ENCODE measurements around the gene SSMEM1. TPM values are rescaled to one million over a fixed set of nuclear protein-coding genes. Genes with fewer than 3 reads are reported as not detected.
A peak's percentile ranks its signal among the peaks of the same experiment; 100 is the strongest.
"Not testable (repeated sequence)": the region's sequence is repeated elsewhere in the genome, so short reads cannot be mapped to it uniquely, and the experiment has no call there.

SSMEM1 gene
- 0.12 TPM in 1 of 2 replicates, not detected in the other for total RNA-seq (2014; rRNA removed; shearing (Covaris generic))
- polyA plus RNA-seq (2014; cell fraction: nucleus; rRNA removed): not detected in 2 replicates

- DNase-seq (ENCODE audit: extremely low read depth, low read depth): no peak
Measured at GRCh38 chr7:130207642-130208041, at the start of gene SSMEM1. SSMEM1 (plus strand) TSS chr7:130207860; CDS start chr7:130207911, 51 bp downstream.

- no peak for DNase-seq (ENCODE audit: extremely low read depth, low read depth)
Measured at GRCh38 chr7:130160023-130160422, 47.6 kb upstream of the SSMEM1 start.

- DNase-seq (ENCODE audit: extremely low read depth, low read depth): no peak
Measured at GRCh38 chr7:130160455-130160854, 47.2 kb upstream of the SSMEM1 start.

- no peak for DNase-seq (ENCODE audit: extremely low read depth, low read depth)
Measured at GRCh38 chr7:130162196-130162595, 45.5 kb upstream of the SSMEM1 start.

- no peak for DNase-seq (ENCODE audit: extremely low read depth, low read depth)
Measured at GRCh38 chr7:130174237-130174959, 33.3 kb upstream of the SSMEM1 start.

GRCh38 chr7:130178251-130178650, 29.4 kb upstream of the SSMEM1 start:
- DNase-seq (ENCODE audit: extremely low read depth, low read depth): no peak

- no peak for DNase-seq (ENCODE audit: extremely low read depth, low read depth)
Measured at GRCh38 chr7:130179631-130180030, 28.0 kb upstream of the SSMEM1 start.

- DNase-seq (ENCODE audit: extremely low read depth, low read depth): no peak
Measured at GRCh38 chr7:130180571-130181262, 26.9 kb upstream of the SSMEM1 start.

- DNase-seq (ENCODE audit: extremely low read depth, low read depth): no peak
Measured at GRCh38 chr7:130181263-130181605, 26.4 kb upstream of the SSMEM1 start.

GRCh38 chr7:130182990-130183389, 24.7 kb upstream of the SSMEM1 start:
- no peak for DNase-seq (ENCODE audit: extremely low read depth, low read depth)

- not testable (repeated sequence) for DNase-seq (ENCODE audit: extremely low read depth, low read depth)
Measured at GRCh38 chr7:130184349-130184748, 23.3 kb upstream of the SSMEM1 start.

- no peak for DNase-seq (ENCODE audit: extremely low read depth, low read depth)
Measured at GRCh38 chr7:130187360-130187759, 20.3 kb upstream of the SSMEM1 start.

- DNase-seq (ENCODE audit: extremely low read depth, low read depth): peak; percentile 92
Measured at GRCh38 chr7:130189343-130189742, 18.3 kb upstream of the SSMEM1 start.

GRCh38 chr7:130191791-130192190, 15.9 kb upstream of the SSMEM1 start:
- no peak for DNase-seq (ENCODE audit: extremely low read depth, low read depth)

- DNase-seq (ENCODE audit: extremely low read depth, low read depth): no peak
Measured at GRCh38 chr7:130195396-130195795, 12.3 kb upstream of the SSMEM1 start.

GRCh38 chr7:130196476-130196875, 11.2 kb upstream of the SSMEM1 start:
- no peak for DNase-seq (ENCODE audit: extremely low read depth, low read depth)

GRCh38 chr7:130197094-130197493, 10.6 kb upstream of the SSMEM1 start:
- no peak for DNase-seq (ENCODE audit: extremely low read depth, low read depth)

GRCh38 chr7:130201796-130202195, 5.9 kb upstream of the SSMEM1 start:
- no peak for DNase-seq (ENCODE audit: extremely low read depth, low read depth)

GRCh38 chr7:130205084-130205947, 2.3 kb upstream of the SSMEM1 start, which contains the start of gene TMEM209:
TMEM209 (minus strand) TSS chr7:130205406; CDS start chr7:130205375, 31 bp downstream.
- peak; percentile 98 for DNase-seq (ENCODE audit: extremely low read depth, low read depth)

- no peak for DNase-seq (ENCODE audit: extremely low read depth, low read depth)
Measured at GRCh38 chr7:130207033-130207432, 627 bp upstream of the SSMEM1 start.

GRCh38 chr7:130208516-130208915, 856 bp downstream of the SSMEM1 start:
- DNase-seq (ENCODE audit: extremely low read depth, low read depth): no peak
